IPS-15b (cell line): ENCODE results near the gene GREB1L.

ENCODE experiments used
- H3K27me3 ChIP-seq: one replicate; pipeline ENCODE4 v1.6.1; 2013; ENCODE audit warnings: low read length; ENCODE audit not compliant: control insufficient read depth, insufficient read depth
- H3K36me3 ChIP-seq: one replicate; pipeline ENCODE4 v1.6.1; 2013; ENCODE audit warnings: low read length; ENCODE audit not compliant: control insufficient read depth, insufficient read depth
- H3K4me1 ChIP-seq: one replicate; pipeline ENCODE4 v1.6.1; 2013; ENCODE audit warnings: mild to moderate bottlenecking, low read length; ENCODE audit not compliant: control insufficient read depth, insufficient read depth
- H3K4me3 ChIP-seq: one replicate; pipeline ENCODE4 v1.5.1; 2013; ENCODE audit warnings: low read depth, low read length
- H3K9ac ChIP-seq: one replicate; pipeline ENCODE4 v1.6.1; 2013; ENCODE audit warnings: low read depth, mild to moderate bottlenecking, low read length
- H3K9me3 ChIP-seq: one replicate; pipeline ENCODE4 v1.6.1; 2013; ENCODE audit warnings: mild to moderate bottlenecking, low read length; ENCODE audit not compliant: control insufficient read depth, insufficient read depth

Gene GREB1L

GRCh38 chr18:21386523-21387240 lies 144.7 kb downstream of the GREB1L start:
- no peak overlapping the region for H3K4me3 ChIP-seq
- H3K9me3 ChIP-seq: no peaks in the 10 kb centered on the region
- H3K4me1 ChIP-seq: peaks cover 15% of the 10 kb centered on the region
- no peaks in the 10 kb centered on the region for H3K36me3 ChIP-seq
- H3K27me3 ChIP-seq: peaks cover 63% of the 10 kb centered on the region
- H3K9ac ChIP-seq: no peak overlapping the region

GRCh38 chr18:21387886-21388285 lies 145.9 kb downstream of the GREB1L start:
- peaks cover 61% of the 10 kb centered on the region for H3K27me3 ChIP-seq
- no peaks in the 10 kb centered on the region for H3K9me3 ChIP-seq
- H3K9ac ChIP-seq: no peak overlapping the region
- no peak overlapping the region for H3K4me3 ChIP-seq
- H3K4me1 ChIP-seq: peaks cover 15% of the 10 kb centered on the region
- no peaks in the 10 kb centered on the region for H3K36me3 ChIP-seq

- no peak overlapping the region for H3K4me3 ChIP-seq
- H3K4me1 ChIP-seq: peaks cover 15% of the 10 kb centered on the region
- H3K9ac ChIP-seq: no peak overlapping the region
- H3K9me3 ChIP-seq: no peaks in the 10 kb centered on the region
- H3K27me3 ChIP-seq: peaks cover 49% of the 10 kb centered on the region
- H3K36me3 ChIP-seq: no peaks in the 10 kb centered on the region
Observed at GRCh38 chr18:21389283-21389682, 147.3 kb downstream of the GREB1L start.

- H3K4me3 ChIP-seq: no peak overlapping the region
- no peaks in the 10 kb centered on the region for H3K9me3 ChIP-seq
- peaks cover 44% of the 10 kb centered on the region for H3K27me3 ChIP-seq
- H3K4me1 ChIP-seq: peaks cover 15% of the 10 kb centered on the region
- no peaks in the 10 kb centered on the region for H3K36me3 ChIP-seq
- H3K9ac ChIP-seq: no peak overlapping the region
Observed at GRCh38 chr18:21389903-21390302, 147.9 kb downstream of the GREB1L start.

- peaks cover 32% of the 10 kb centered on the region for H3K27me3 ChIP-seq
Observed at GRCh38 chr18:21391074-21391673, 149.1 kb downstream of the GREB1L start.

GRCh38 chr18:21393986-21394385 lies 152.0 kb downstream of the GREB1L start:
- no peak overlapping the region for H3K4me3 ChIP-seq
- peaks cover 14% of the 10 kb centered on the region for H3K27me3 ChIP-seq

More at GRCh38 chr18:21391074-21391673, 149.1 kb downstream of the GREB1L start:
- Histone ChIP-seq H3K4me3 (no peak overlapping the region), H3K36me3 (no peaks in the 10 kb centered on the region), H3K9me3 (no peaks in the 10 kb centered on the region), H3K4me1 (peaks cover 15% of the 10 kb centered on the region), H3K9ac (no peak overlapping the region)

GRCh38 chr18:21398121-21398520 lies 156.1 kb downstream of the GREB1L start:
- Histone ChIP-seq H3K36me3 (no peaks in the 10 kb centered on the region), H3K4me3 (no peak overlapping the region), H3K27me3 (peaks cover 13% of the 10 kb centered on the region), H3K4me1 (no peaks in the 10 kb centered on the region), H3K9me3 (no peaks in the 10 kb centered on the region), H3K9ac (no peak overlapping the region)

More at GRCh38 chr18:21393986-21394385, 152.0 kb downstream of the GREB1L start:
- H3K9ac ChIP-seq: no peak overlapping the region
- no peaks in the 10 kb centered on the region for H3K36me3 ChIP-seq
- H3K4me1 ChIP-seq: peaks cover 5% of the 10 kb centered on the region
- H3K9me3 ChIP-seq: no peaks in the 10 kb centered on the region

- no peaks in the 10 kb centered on the region for H3K9me3 ChIP-seq
- peaks cover 30% of the 10 kb centered on the region for H3K27me3 ChIP-seq
- no peak overlapping the region for H3K4me3 ChIP-seq
- H3K4me1 ChIP-seq: no peaks in the 10 kb centered on the region
- no peak overlapping the region for H3K9ac ChIP-seq
- H3K36me3 ChIP-seq: no peaks in the 10 kb centered on the region
Observed at GRCh38 chr18:21402272-21402671, 160.2 kb downstream of the GREB1L start.

- no peaks in the 10 kb centered on the region for H3K9me3 ChIP-seq
- no peaks in the 10 kb centered on the region for H3K36me3 ChIP-seq
- no peak overlapping the region for H3K4me3 ChIP-seq
- H3K4me1 ChIP-seq: no peaks in the 10 kb centered on the region
- no peak overlapping the region for H3K9ac ChIP-seq
- peaks cover 30% of the 10 kb centered on the region for H3K27me3 ChIP-seq
Observed at GRCh38 chr18:21404426-21404825, 162.4 kb downstream of the GREB1L start.

GRCh38 chr18:21406116-21406515 lies 164.1 kb downstream of the GREB1L start:
- no peak overlapping the region for H3K4me3 ChIP-seq
- no peaks in the 10 kb centered on the region for H3K9me3 ChIP-seq
- H3K27me3 ChIP-seq: peaks cover 28% of the 10 kb centered on the region
- no peaks in the 10 kb centered on the region for H3K36me3 ChIP-seq
- H3K4me1 ChIP-seq: no peaks in the 10 kb centered on the region
- H3K9ac ChIP-seq: no peak overlapping the region

- H3K36me3 ChIP-seq: no peaks in the 10 kb centered on the region
- H3K4me1 ChIP-seq: no peaks in the 10 kb centered on the region
- H3K9ac ChIP-seq: no peak overlapping the region
- no peak overlapping the region for H3K4me3 ChIP-seq
- no peaks in the 10 kb centered on the region for H3K9me3 ChIP-seq
- peaks cover 12% of the 10 kb centered on the region for H3K27me3 ChIP-seq
Observed at GRCh38 chr18:21408681-21409080, 166.6 kb downstream of the GREB1L start.

- Histone ChIP-seq H3K4me1 (no peaks in the 10 kb centered on the region), H3K27me3 (no peaks in the 10 kb centered on the region), H3K9ac (no peak overlapping the region), H3K9me3 (no peaks in the 10 kb centered on the region), H3K36me3 (no peaks in the 10 kb centered on the region), H3K4me3 (no peak overlapping the region)
Observed at GRCh38 chr18:21433436-21433835, 191.4 kb downstream of the GREB1L start.
